CD1c-positive myeloid dendritic cell (primary cell): ENCODE results near the gene CD163L1.
"Not testable (repeated sequence)": the region's sequence is repeated elsewhere in the genome, so short reads cannot be mapped to it uniquely, and the experiment has no call there.

Source experiments
- DNase-seq: peaks from one replicate; pipeline ENCODE4 v3.0.0-alpha.2; 2016; ENCODE audit errors: extremely low spot score

CD163L1 gene

DNA sequence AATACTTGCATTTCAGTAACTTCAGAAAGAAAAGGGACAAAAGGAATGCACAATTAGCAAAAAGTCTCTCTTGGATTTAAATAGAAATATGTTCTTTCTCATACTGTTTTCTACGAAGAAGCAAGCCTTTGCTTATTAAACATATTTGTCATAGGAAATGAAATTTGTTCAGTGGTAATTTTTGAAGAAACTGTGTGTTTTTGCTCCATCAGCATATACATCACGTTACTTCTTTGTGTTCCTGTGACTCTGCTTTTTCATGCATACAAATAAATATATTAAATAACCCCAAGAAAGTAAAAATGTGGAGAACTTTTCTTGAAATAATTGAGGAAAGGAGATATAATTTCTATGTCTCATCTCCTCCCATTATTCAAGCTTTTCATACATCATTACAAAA is 39.7 kb downstream of the CD163L1 start:
- DNase-seq = no peak

DNA sequence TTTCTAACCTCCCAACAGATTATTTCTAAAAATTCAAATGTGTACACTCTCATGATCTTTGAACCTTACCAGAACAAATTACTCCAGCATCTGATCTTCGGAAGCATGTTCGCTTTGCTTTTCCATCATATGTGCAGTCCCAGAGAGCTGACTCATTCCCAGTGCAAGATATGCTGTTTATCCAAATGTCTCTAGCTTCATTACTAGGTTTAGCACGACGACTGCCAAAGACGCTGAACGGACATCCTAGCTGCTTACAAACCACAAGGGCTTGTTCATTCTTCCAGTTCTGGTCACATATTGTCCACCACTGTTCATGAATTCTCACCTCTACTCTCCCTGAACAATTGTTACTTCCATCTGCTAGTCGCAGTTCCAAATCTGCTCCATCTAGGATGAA is 40.5 kb downstream of the CD163L1 start:
- DNase-seq = no peak

DNA sequence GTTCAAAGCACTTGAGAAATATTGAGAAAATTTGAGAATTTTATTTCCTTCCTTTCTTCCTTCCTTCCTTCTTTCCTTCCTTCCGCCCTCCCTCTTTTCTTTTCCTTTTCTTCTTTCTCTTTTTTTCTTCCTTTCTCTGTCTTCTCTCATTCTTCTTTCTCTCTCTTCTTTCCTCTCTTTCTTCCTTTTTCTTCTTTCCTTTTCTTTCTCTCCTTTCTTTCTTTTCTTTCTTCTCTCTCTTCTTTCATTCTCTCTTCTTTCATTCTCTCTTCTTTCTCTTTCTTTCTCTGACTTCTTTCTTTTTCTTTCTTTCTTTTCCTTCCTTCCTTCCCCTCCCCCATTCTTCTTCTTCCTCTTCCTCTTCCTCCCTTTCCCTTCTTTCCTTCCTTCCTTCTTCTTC is 44.9 kb downstream of the CD163L1 start:
- DNase-seq = no peak

DNA sequence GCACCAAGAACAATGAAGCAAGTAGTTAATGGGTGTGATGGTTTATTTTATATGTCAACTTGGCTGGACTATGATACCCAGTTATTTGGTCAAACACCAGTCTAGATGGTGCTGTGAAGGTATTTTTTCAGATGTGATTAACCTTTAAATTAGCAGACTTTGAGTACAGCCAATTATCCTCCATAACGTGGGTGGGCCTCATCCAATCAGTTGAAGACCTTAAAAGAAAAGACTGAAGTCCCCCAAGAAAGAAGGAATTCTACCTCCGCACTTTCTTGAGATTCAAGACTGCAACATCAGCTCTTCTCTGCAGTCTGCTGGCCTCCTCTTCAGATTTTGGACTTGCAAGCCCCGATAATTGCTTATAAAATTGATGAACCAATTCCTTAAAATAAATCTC is 47.5 kb downstream of the CD163L1 start:
- no peak for DNase-seq

DNA sequence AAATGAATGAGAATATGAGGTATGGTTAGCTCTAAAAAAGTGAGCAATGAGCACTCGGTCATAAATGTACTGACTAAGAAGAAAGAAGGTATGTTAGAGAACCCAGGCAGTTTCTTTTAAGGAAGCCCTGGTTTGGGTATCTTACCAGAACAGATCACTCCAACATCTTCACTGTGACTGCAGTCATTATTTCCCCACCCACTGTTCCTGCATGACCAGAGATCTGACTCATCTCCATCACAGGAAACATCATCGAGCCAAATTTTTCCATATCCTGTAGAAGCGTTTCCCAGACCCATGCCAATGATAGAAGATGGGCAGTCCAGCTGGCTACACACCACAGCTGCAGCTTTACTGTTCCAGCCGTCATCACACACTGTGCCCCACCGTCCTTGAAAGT is 48.0 kb downstream of the CD163L1 start:
- no peak for DNase-seq

DNA sequence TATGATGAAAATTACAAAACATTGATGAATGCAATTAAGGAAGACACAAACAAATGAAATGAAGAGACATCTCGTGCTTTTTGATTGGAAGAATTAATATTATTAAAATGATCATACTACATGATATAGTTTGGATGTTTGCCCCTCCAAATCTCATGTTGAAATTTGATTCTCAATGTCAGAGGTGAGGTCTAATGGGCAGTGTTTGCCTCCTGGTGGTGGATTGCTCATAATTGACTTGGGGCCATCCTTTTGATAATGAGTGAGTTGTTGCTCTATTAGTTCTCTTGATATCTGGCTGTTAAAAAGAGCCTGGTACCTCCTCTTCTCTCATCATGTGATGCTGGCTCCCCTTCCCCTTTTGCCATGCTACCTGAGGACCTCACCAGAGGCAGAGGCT is 56.7 kb downstream of the CD163L1 start:
- no peak for DNase-seq

DNA sequence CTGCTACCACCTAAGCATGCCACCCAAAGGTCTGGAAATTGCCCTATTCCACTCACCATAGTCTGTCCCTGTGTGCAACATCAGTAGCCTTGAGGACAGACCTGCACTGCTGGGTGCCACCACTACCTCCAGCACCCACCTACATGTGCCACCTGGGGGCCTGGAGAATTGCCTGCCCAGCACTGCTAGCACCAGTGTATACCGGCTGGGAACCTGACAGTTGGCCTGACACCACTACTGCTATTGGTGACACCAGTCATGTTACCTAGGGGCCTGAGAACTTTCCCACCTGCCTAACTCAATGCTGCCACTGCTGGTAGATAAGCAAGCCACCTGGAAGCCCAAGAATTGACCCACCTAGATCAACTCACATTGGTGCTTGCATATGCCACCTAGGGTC is 60.8 kb downstream of the CD163L1 start:
- DNase-seq = no peak

DNA sequence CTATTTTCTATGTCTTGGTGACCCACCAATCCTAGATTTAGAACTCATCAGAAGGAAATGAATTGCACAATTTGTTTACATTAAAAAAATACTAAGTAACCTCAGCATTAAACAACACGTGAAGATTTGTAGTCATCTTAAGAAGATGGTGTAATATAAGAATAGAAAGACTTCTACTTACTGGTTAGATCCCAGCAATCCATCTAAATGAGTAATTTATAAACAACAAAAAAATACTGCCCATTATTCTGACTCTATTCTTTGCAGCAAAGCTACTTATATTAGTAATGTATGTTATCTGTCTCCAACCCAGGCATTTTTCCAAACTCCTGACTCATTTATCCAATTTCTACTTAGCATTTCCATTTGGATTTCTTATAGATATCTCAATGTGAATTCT is 67.8 kb downstream of the CD163L1 start:
- no peak for DNase-seq

DNA sequence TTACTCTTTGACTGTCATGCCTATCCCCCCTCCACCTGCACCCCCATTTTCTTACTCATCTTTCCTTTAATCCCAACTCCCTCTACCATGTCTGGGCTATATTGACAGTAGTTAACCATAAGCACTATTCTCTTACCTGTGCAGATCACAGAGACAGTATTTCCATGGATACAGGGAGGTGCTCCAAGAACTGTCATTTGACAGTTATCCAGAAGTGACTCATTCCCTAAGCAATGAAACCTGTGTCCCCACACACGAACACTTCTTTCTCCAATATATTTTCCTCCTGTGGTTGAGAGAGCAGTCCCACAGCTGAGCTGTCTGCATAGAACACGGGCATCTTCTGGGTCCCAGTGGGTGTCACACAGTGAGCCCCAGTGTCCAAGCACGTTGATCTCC is 68.8 kb downstream of the CD163L1 start:
- no peak for DNase-seq

DNA sequence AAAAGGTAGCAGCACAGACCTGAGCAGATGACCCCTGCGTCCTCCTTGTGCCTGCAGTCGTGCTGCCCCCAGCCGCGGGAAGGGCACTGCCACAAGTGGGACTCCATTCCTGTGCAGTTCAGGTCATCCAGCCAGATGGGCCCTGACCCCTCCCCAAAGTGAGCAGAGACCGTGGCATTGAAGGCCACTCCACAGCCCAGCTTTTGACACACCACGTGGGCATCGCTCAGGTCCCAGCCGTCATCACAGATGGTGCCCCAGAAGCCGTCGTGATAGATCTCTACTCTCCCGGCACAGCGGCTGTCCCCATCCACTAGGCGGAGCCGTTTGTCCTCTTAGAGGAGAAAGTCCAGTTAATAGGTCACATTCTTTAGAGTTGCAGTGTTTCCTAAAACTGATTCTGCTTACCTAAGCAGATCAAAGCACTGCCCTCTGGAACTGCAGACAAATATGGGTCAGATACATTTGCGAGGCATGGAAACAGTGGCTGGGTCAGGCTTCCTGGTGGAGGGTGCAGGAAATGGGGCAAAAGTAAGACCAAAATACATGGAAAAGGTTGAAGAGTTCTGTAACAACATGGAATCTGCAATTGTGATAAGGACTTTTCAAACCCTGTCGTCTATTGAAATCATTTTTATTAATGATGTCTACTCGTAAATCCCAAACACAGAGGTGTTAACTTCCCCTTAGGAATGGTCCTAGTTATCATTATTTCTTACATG is 69.4 kb downstream of the CD163L1 start:
- DNase-seq = peak; percentile 54

DNA sequence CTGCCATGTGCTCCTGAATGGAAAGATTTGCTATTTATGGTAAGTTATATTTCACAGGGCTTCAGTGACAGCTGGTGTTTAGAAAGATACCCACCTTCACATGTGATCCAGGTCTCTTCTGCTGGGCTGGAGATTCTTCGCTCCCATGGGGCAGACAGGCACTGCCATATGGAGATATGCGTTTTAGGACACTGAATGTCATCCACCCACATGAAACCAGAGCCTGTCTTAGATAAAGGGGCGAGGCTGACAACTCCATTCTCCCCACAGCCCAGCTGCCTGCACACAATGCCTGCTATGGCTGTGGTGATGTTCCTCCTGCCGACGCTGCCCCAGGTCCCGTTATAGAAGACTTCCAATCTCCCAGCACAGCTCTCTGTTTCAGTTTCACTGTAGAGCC is 70.7 kb downstream of the CD163L1 start:
- DNase-seq = no peak

DNA sequence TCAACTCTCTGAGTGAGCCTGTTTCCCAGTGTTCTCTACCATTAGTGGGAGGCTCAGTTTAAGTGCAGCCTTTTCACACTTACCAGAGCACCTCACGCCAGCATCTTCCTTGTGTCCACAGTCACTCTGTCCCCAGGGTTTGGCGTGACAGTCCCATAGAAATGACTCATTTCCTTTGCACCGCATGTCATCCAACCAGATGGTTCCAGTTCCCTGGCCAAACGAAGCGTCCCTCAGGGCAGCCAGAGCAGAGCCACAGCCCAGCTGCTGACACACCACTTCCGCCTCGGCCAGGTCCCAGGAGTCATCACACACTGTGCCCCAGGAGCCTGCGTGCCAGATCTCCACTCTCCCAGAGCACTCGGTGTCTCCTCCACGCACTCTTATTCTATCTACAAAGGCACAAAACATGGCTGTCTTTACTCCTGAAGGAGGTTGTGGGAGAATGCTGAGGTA is 74.7 kb downstream of the CD163L1 start:
- peak; percentile 48 for DNase-seq

DNA sequence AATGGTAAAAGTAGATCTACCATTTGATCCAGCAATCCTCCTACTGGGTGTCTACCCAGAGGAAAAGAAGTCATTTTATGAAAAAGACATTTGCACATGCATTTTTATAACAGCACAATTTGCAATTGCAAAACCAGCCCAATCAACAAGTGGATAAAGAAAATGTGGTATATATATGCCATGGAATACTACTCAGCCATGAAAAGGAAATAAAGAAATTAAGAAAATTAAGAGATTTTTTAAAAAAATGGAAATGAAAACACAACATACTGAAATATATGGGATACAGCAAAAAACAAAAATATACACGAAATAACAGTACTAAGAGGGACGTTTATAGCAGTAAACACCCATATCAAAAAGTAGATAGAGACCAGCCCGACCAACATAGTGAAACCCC is 81.2 kb downstream of the CD163L1 start:
- no peak for DNase-seq

DNA sequence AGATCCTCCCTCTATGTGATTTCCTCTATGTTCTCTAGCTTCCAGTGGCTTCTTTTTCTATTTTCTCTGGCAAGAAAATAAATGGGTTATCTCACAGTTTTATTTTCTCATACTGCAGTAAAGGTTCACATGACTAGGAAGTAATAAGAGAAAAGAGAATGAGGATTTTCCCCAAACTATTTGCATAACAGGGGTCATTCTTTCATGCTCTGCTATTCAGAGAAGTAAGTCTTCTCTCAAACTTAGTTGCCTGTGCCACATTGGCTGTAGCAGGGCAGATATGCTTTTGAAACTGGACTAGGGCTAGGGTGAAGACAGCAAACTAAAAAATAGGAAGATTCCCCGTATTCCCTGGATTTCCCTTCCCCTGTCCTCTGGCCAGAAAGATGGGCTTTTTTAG is 82.7 kb downstream of the CD163L1 start:
- no peak for DNase-seq

DNA sequence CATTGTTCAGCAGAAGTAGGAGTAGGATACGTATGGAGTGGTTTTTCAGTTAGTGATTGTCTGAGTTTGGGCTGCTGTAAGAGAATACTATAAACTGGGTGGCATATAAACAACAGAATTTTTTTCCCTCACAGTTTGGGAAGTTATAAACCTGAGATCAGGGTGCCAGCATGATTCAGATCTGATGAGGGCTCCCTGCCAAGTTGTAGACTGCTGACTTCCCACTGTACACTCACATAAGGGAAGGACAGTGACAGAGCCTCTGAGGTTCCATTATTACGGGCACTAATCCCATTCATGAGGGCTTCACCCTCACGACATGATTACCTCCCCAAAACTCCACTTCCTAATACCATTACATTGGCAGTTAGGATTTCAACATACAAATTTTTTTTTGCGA is 89.4 kb downstream of the CD163L1 start:
- DNase-seq = no peak

DNA sequence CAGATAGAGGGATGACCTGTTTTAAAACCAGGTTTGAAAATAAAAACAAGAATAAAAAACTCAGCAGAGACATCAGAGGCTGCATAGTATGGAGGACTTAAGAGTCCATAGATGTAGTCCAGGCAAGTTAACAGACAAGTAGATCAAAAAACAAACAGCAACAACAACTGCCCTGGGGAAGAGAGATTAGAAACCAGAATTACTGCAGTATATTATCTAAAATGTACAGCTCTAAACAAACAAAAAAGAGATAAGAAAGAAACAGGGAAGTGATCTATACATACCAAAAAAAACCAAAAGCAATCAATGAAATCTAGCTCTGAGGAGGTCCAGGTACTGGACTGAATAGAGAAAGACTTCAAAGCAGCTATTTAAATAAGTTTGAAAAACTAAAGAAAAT is 91.3 kb downstream of the CD163L1 start:
- no peak for DNase-seq

DNA sequence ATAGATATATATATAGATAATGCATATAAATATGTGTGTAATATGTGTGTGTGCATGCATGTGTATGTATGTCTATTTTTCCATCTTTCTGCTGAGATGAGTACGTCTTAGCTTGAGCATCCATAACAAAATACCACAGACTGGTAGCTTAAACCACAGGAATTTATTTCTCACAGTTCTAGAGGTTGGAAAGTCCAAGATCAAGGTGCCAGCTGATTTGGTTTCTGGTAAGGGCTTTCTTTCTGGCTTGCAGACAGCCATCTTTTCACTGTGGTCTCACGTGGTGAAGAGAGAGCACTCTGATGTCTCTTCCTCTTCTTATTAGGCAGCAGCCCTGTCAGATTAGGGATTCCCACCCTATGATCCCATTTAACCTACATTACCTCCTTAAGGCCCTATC is 92.8 kb downstream of the CD163L1 start:
- DNase-seq = no peak

DNA sequence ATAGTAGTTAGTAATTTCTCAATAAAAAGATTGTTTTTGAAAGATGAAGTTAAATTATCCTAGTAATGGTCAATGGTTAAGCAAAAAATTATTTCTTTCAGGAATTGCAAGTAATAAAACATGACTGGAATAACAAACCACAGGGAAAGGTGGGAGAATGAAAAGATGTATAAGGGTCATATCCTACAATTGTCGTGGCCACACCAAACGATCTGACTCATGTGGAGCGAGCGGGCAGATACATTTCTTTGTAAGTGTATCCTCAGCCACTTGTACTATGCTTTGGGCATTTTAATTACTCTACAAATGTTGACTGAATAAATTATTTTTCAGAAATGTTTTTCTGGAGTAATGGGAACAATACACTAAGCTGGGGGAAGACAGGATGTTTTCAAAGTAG is 94.5 kb downstream of the CD163L1 start:
- DNase-seq = no peak

DNA sequence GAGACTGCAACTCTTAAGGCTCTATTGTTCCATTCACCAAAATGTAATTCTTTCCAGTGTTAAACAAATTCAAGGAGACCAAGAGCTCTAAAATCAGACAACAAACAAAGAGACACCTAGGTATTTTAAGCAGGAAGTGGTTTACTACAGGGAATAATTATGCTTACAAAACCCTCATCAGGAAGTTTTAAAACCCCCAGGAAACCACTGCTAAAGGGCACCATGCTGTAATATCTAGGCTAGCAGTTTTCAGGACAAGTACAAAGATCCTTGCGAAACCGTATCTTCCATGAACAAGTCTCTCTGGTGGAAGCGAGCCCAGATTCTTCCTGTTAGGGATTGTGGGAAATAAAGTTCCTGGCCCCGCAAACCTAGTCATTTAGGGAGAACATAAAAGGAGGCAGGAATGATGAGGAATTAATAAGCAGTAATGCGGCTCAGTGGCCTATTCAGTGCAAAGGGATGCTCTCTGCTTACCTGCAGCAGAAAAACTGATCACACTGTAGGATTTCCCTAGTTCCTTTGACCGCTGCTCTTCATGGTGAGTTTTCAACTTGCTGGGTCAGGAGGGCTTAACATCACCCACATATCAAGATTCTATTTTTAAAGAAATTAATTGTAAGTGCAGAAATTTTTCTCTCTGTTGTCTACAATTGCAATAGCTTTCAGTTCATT is 97.3 kb downstream of the CD163L1 start:
- DNase-seq = no peak

DNA sequence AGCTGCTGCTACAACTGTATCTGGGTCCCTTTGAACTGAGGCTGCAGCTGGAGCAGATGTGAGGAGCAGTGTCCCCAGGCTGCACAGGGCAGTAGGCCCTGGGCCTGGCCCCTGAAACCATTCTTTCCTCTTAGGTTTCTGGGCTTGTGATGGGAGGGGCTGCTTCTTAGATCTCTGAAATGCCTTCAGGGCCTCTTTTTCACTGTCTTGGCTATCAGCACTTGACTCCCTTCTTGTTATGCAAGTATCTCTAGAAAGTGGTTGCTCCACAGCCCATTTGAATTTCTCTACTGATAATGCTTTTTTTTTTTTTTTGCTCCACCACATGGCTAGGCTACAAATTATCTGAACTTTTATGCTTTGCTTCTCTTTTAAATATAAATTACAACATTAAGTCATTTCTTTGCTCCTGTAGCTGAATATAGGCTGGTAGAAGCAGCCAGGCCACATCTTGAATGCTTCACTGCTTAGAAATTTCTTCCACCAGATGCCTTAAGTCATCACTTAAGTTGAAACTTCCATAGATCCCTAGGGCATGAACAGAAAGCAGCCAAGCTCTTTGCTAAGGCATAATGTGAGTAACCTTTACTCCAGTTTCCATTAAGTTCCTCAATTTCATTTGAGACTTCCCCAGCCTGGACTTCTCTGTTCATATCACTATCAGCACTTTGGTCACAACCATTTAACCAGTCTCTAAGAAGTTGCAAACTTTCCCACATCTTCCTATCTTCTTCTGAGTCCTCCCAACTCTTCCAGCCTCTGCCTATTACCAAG is 98.9 kb downstream of the CD163L1 start:
- peak; percentile 73 for DNase-seq

DNA sequence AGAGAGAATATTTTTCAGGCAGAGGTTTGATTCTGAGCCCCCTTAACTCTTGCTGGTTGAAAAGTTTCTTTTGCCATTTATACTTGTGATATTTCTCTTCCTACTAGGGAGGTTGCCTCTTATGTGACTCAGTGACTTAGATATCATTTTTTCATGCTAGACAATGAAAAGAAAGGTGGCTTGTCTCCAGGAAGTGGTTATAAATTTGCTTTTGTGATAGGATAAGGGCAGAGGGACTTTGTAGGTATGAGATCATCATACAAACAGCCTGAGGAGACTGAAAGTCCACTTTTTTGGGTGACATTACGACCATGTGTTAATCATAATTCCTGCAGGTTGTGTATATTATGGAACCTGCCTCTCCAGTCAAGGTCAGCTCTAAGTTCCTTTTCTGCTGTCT is 104.3 kb downstream of the CD163L1 start:
- no peak for DNase-seq

DNA sequence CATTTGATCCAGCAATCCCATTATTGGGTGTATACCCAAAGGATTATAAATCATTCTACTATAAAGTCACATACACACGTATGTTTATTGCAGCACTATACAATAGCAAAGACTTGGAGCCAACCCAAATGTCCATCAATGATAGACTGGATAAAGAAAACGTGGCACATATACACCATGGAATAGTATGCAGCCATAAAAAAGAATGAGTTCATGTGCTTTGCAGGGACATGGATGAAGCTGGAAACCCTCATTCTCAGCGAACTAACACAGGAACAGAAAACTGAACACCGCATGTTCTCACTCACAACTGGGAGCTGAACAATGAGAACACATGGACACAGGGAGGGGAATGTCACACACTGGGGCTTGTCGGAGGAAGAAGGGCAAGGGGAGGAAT is 106.2 kb downstream of the CD163L1 start:
- DNase-seq = not testable (repeated sequence)

DNA sequence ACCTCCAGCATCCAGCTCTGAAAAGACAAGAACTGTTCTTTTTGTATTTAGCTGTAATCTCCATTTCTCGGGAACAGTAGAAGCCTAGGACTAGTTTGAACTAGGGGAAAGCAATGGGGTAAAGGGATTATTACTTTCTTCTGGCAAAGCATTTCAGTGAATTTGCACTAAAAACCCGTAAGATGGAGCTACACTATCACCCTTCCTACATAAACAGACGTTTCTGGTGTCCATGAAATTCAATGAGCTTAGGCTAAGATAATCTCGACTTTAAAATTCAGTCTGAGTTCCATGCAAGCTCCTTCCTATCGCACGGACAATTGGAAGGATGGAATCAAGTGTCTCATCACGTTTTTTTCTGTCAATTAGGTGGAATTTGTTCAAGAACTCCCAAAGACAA is 116.0 kb downstream of the CD163L1 start:
- no peak for DNase-seq
